ENCODE data around the gene PDE8A. TPM values are rescaled to one million over a fixed set of nuclear protein-coding genes. Genes with fewer than 3 reads are reported as not detected.
"Not testable (repeated sequence)": the region's sequence is repeated elsewhere in the genome, so short reads cannot be mapped to it uniquely, and the experiment has no call there.

The PDE8A gene
- total RNA-seq, 1 donor from 2014 or later: 32.3 TPM

- intact Hi-C loops (cut with micrococcal nuclease): loop anchor here (1.0 kb wide), 3 partner anchors 30 to 82 kb away; no protein-coding TSS in a partner anchor
- Mint-ChIP-seq H3K4me1 (peaks cover 61% of the 10 kb centered on the region), H3K36me3 (ENCODE audit: low read depth) (no peaks in the 10 kb centered on the region), H3K4me3 (peak overlapping the region; percentile 33), H3K9me3 (no peaks in the 10 kb centered on the region), H3K27ac (peak overlapping the region; percentile 74), H3K27me3 (no peaks in the 10 kb centered on the region)
- ChIA-PET POLR2A (interaction anchor here (0.6 to 2.3 kb wide), 2 partner anchors 28 to 30 kb away, joined by 3 to 22 read pairs; partner anchors contain the start of gene PDE8A), CTCF (interaction anchor here (0.6 to 1.8 kb wide), 6 partner anchors 31 to 362 kb away, joined by 3 to 7 read pairs (median 4); no protein-coding TSS in a partner anchor)
- ATAC-seq (ENCODE audit: low read depth): peak; percentile 75
- TF ChIP-seq CTCF (IDR thresholded peaks at IDR 0.05): no peak
- no peak for DNase-seq
Measured at GRCh38 chr15:85010386-85011159, 28.9 kb downstream of the PDE8A start.

GRCh38 chr15:85011160-85011571, 29.5 kb downstream of the PDE8A start:
- ChIA-PET CTCF (interaction anchor here (1.2 to 1.8 kb wide), 4 partner anchors 36 to 362 kb away, joined by 4 to 7 read pairs (median 6); no protein-coding TSS in a partner anchor), POLR2A (interaction anchor here (0.6 to 2.3 kb wide), 2 partner anchors 29 to 31 kb away, joined by 3 to 22 read pairs; partner anchors contain the start of gene PDE8A)
- intact Hi-C loops (cut with micrococcal nuclease): no loop called here
- H3K27me3 Mint-ChIP-seq: no peaks in the 10 kb centered on the region
- peak overlapping the region; percentile 74 for H3K27ac Mint-ChIP-seq
- H3K9me3 Mint-ChIP-seq: no peaks in the 10 kb centered on the region
- H3K4me1 Mint-ChIP-seq: peaks cover 65% of the 10 kb centered on the region
- no peaks in the 10 kb centered on the region for H3K36me3 Mint-ChIP-seq (ENCODE audit: low read depth)
- no peak for TF ChIP-seq CTCF (IDR thresholded peaks at IDR 0.05)
- ATAC-seq (ENCODE audit: low read depth) (no peak), DNase-seq (no peak)
- no peak overlapping the region for H3K4me3 Mint-ChIP-seq

GRCh38 chr15:85011724-85012123, 30.1 kb downstream of the PDE8A start:
- H3K4me1 Mint-ChIP-seq: peaks cover 70% of the 10 kb centered on the region
- CTCF ChIA-PET; DNase-seq; H3K4me3 Mint-ChIP-seq; H3K36me3 Mint-ChIP-seq (ENCODE audit: low read depth); H3K27me3 Mint-ChIP-seq; ATAC-seq (ENCODE audit: low read depth); intact Hi-C loops (cut with micrococcal nuclease); H3K9me3 Mint-ChIP-seq: not testable (repeated sequence)
- POLR2A ChIA-PET: interaction anchor here (2.3 kb wide), 1 partner anchor 31 kb away, joined by 22 read pairs; the partner anchor contains the start of gene PDE8A
- H3K27ac Mint-ChIP-seq: peak overlapping the region; percentile 55

DNA sequence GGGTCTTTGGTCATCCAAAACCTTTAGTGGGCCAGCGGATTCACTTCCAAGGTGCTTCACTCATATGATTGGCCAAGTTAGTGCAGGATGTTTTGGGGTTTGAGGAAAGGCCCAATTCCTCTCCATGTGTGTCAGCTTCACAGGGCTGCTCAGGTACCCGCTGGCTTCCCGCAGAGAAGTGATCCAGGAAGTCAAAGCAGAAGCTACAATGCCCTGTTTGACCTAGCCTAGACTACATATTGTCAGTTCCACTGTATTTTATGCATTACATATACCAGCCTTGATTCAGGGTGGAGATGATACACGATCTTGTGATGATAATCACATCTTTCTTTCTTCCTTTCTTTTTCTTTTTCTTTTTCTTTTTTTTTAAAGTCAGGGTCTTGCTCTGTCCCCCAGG, 32.1 kb downstream of the PDE8A start:
- ChIA-PET CTCF (interaction anchor here (1.5 to 2.0 kb wide), 2 partner anchors 30 to 32 kb away, joined by 4 read pairs; partner anchors contain the start of gene PDE8A), POLR2A (interaction anchor here (0.5 to 1.9 kb wide), 2 partner anchors 25 to 86 kb away, joined by 4 to 5 read pairs; no protein-coding TSS in a partner anchor)
- DNase-seq (no peak), ATAC-seq (ENCODE audit: low read depth) (no peak)
- TF ChIP-seq CTCF (IDR thresholded peaks at IDR 0.05): no peak
- Mint-ChIP-seq H3K36me3 (ENCODE audit: low read depth) (no peaks in the 10 kb centered on the region), H3K27ac (no peak overlapping the region), H3K9me3 (no peaks in the 10 kb centered on the region), H3K27me3 (no peaks in the 10 kb centered on the region), H3K4me3 (no peak overlapping the region), H3K4me1 (peaks cover 60% of the 10 kb centered on the region)
- intact Hi-C loops (cut with micrococcal nuclease): no loop called here

DNA sequence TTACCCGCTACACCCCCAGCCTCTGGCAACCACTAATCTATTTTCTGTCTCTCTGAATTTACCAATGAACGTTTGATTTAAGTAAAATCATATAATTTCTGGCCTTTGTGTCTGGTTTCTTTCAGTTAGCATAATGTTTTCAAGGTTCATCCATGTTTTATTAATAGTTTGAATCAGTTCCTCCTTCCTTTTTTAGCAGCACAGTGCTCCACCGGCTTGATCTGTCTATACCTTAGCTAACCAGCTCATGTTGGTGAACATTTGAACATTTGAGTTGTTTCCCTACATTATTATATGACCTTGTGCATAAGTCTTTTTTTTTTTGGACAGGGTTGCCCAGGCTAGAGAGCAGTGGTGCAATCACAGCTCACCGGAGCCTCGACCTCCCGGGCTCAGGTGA, 33.3 kb downstream of the PDE8A start:
- Mint-ChIP-seq H3K27ac (peak overlapping the region; percentile 70), H3K4me1 (peaks cover 53% of the 10 kb centered on the region), H3K9me3 (no peaks in the 10 kb centered on the region), H3K27me3 (no peaks in the 10 kb centered on the region), H3K36me3 (ENCODE audit: low read depth) (no peaks in the 10 kb centered on the region), H3K4me3 (peak overlapping the region; percentile 17)
- ChIA-PET CTCF (no interaction called here), POLR2A (interaction anchor here (1.1 kb wide), 1 partner anchor 27 kb away, joined by 7 read pairs; no protein-coding TSS in a partner anchor)
- intact Hi-C loops (cut with micrococcal nuclease): no loop called here
- DNase-seq: no peak
- TF ChIP-seq CTCF (IDR thresholded peaks at IDR 0.05): no peak
- ATAC-seq (ENCODE audit: low read depth): no peak

All from activated B cell treated with CpG ODN at 0.5 μM for 24 hours (primary cell).